IMR-90 (cell line): ENCODE data around the gene KHDRBS1. TPM values are rescaled to one million over a fixed set of nuclear protein-coding genes. Genes with fewer than 3 reads are reported as not detected.

Source experiments
- ATAC-seq: fragments of 200-7000 bp; cut with Tn5 transposase; 2 replicates; pipeline ENCODE4 v1.9.1; 2020; ENCODE audit warnings: low read depth, mild to moderate bottlenecking, moderate library complexity
- BruUV-seq: library from RNA; stranded (reverse); fragments of 400-500 nt; replicated peaks from 2 replicates; lab custom pipeline; 2021; lab: Mats Ljungman, UMichigan
- CTCF ChIA-PET: fragments of 300-600 bp; formaldehyde crosslinking; extraction: SDS; loops from one replicate; lab custom pipeline; 2021; ENCODE audit warnings: antibody characterized with exemption; lab: Yijun Ruan, JAX
- POLR2A ChIA-PET: fragments of 300-600 bp; sonication (Branson Sonifier 250); formaldehyde crosslinking; loops from one replicate; lab custom pipeline; 2022; ENCODE audit warnings: antibody characterized with exemption; ENCODE audit not compliant: unreplicated experiment; lab: Charles Lee
- DNase-seq: peaks from one replicate; pipeline ENCODE4 v3.0.0; 2013
- H2AFZ ChIP-seq: replicated peaks from 2 replicates; pipeline ENCODE3; 2013; ENCODE audit warnings: low read length, mild to moderate bottlenecking; ENCODE audit not compliant: poor library complexity
- H2AK5ac ChIP-seq: 2 replicates; pipeline ENCODE4 v1.6.1; 2013; ENCODE audit warnings: low read depth, low read length, inconsistent platforms
- H2AK9ac ChIP-seq: replicated peaks from 2 replicates; pipeline ENCODE3; 2013; ENCODE audit warnings: mild to moderate bottlenecking, low read depth, low read length, moderate library complexity; ENCODE audit not compliant: poor library complexity
- H2BK120ac ChIP-seq: 2 replicates; pipeline ENCODE4 v1.6.1; 2013; ENCODE audit warnings: low read depth, low read length, inconsistent platforms
- H2BK15ac ChIP-seq: 3 replicates; pipeline ENCODE4 v1.6.1; 2013; ENCODE audit warnings: low read depth, low read length, inconsistent platforms
- H2BK20ac ChIP-seq: 2 replicates; pipeline ENCODE4 v1.6.1; 2013; ENCODE audit warnings: low read depth, mild to moderate bottlenecking, inconsistent platforms, low read length, moderate library complexity
- H2BK5ac ChIP-seq: 2 replicates; pipeline ENCODE4 v1.6.1; 2013; ENCODE audit warnings: mild to moderate bottlenecking, low read depth, low read length, inconsistent platforms; ENCODE audit not compliant: poor library complexity, severe bottlenecking
- H3K14ac ChIP-seq: replicated peaks from 2 replicates; pipeline ENCODE4 v1.6.1; 2013; ENCODE audit warnings: low read depth, low read length, inconsistent platforms
- H3K18ac ChIP-seq: 2 replicates; pipeline ENCODE4 v1.6.1; 2013; ENCODE audit warnings: low read depth, low read length, control low read depth
- H3K23ac ChIP-seq: 2 replicates; pipeline ENCODE4 v1.6.1; 2013; ENCODE audit warnings: low read depth, low read length, inconsistent platforms
- H3K27ac ChIP-seq: 2 replicates; pipeline ENCODE4 v1.5.1; 2013; ENCODE audit warnings: mild to moderate bottlenecking, control low read depth, low read length; ENCODE audit not compliant: insufficient read depth
- H3K27me3 ChIP-seq: 2 replicates; pipeline ENCODE4 v1.6.1; 2013; ENCODE audit warnings: low read length; ENCODE audit not compliant: control insufficient read depth, insufficient read depth
- H3K36me3 ChIP-seq: 2 replicates; pipeline ENCODE4 v1.6.1; 2013; ENCODE audit warnings: low read length, mixed read lengths; ENCODE audit not compliant: control insufficient read depth, insufficient read depth
- H3K4ac ChIP-seq: 2 replicates; pipeline ENCODE4 v1.6.1; 2013; ENCODE audit warnings: low read depth, low read length, inconsistent platforms
- H3K4me1 ChIP-seq: 2 replicates; pipeline ENCODE4 v1.6.1; 2013; ENCODE audit warnings: low read length, mixed read lengths; ENCODE audit not compliant: control insufficient read depth, insufficient read depth
- H3K4me2 ChIP-seq: 2 replicates; pipeline ENCODE4 v1.6.1; 2013; ENCODE audit warnings: low read depth, mild to moderate bottlenecking, control low read depth, low read length, moderate library complexity
- H3K4me3 ChIP-seq: 2 replicates; pipeline ENCODE4 v1.5.1; 2013; ENCODE audit warnings: low read depth, mild to moderate bottlenecking, control low read depth, low read length, moderate library complexity; ENCODE audit not compliant: insufficient read depth
- H3K56ac ChIP-seq: 2 replicates; pipeline ENCODE4 v1.6.1; 2013; ENCODE audit warnings: low read length, inconsistent platforms; ENCODE audit not compliant: insufficient read depth; ENCODE audit errors: extremely low read depth
- H3K79me1 ChIP-seq, 2 experiments: 2 replicates each; pipeline ENCODE4 v1.6.1; 2013; ENCODE audit warnings: low read length in 2 of 2, inconsistent platforms in 1 of 2, low read depth in 1 of 2
- H3K9ac ChIP-seq: 2 replicates; pipeline ENCODE4 v1.6.1; 2013; ENCODE audit warnings: low read depth, low read length, control low read depth
- H3K9me1 ChIP-seq: 2 replicates; pipeline ENCODE4 v1.6.1; 2013; ENCODE audit warnings: low read length, inconsistent platforms; ENCODE audit not compliant: insufficient read depth
- H3K9me3 ChIP-seq: 2 replicates; pipeline ENCODE4 v1.6.1; 2013; ENCODE audit warnings: low read length; ENCODE audit not compliant: control insufficient read depth, insufficient read depth
- H4K20me1 ChIP-seq: 2 replicates; pipeline ENCODE4 v1.6.1; 2013; ENCODE audit warnings: low read length, inconsistent platforms; ENCODE audit not compliant: insufficient read depth
- H4K5ac ChIP-seq: 2 replicates; pipeline ENCODE4 v1.6.1; 2013; ENCODE audit warnings: mild to moderate bottlenecking, low read depth, low read length, control low read depth
- H4K8ac ChIP-seq, 2 experiments: 2 replicates each; pipeline ENCODE4 v1.6.1; 2013; ENCODE audit warnings: low read depth in 2 of 2, low read length in 2 of 2, control low read depth in 1 of 2, inconsistent platforms in 1 of 2
- H4K91ac ChIP-seq: 2 replicates; pipeline ENCODE4 v1.6.1; 2013; ENCODE audit warnings: low read depth, low read length, inconsistent platforms; ENCODE audit not compliant: insufficient read depth
- BHLHE40 ChIP-seq: fragments of 150-350 bp; IDR thresholded peaks from 2 replicates; pipeline ENCODE4 v1.6.1; 2016; ENCODE audit warnings: mild to moderate bottlenecking, low read depth, low read length
- CEBPB ChIP-seq: IDR thresholded peaks from 2 replicates; pipeline ENCODE4 v1.6.1; 2012; ENCODE audit warnings: low read depth, low read length, improper control_type of control experiment
- CHD1 ChIP-seq: IDR thresholded peaks from 2 replicates; pipeline ENCODE4 v1.6.1; 2012; ENCODE audit warnings: low read depth, low read length, improper control_type of control experiment
- MXI1 ChIP-seq: IDR thresholded peaks from 2 replicates; pipeline ENCODE4 v1.6.1; 2012; ENCODE audit warnings: low read depth, mild to moderate bottlenecking, low read length, moderate library complexity, borderline replicate concordance
- NFE2L2 ChIP-seq: fragments of 150-350 bp; IDR thresholded peaks from 2 replicates; pipeline ENCODE4 v1.6.1; 2016; ENCODE audit warnings: low read depth, mild to moderate bottlenecking, low read length
- POLR2A ChIP-seq: IDR thresholded peaks from 2 replicates; pipeline ENCODE4 v1.6.1; 2012; ENCODE audit warnings: mild to moderate bottlenecking, low read depth, low read length
- RCOR1 ChIP-seq: IDR thresholded peaks from 2 replicates; pipeline ENCODE4 v1.6.1; 2012; ENCODE audit warnings: mild to moderate bottlenecking, low read length, improper control_type of control experiment; ENCODE audit not compliant: insufficient replicate concordance
- RFX5 ChIP-seq: IDR thresholded peaks from 2 replicates; pipeline ENCODE4 v1.8.0; 2012; ENCODE audit warnings: low read depth, mild to moderate bottlenecking, low read length, moderate library complexity
- WGBS, 2 experiments: methylation state at CpG; one replicate each; pipeline versions ENCODE4 v1.1.5 to v1.1.7; 2013; ENCODE audit warnings: missing lambda C conversion rate in 2 of 2; ENCODE audit not compliant: insufficient read length in 1 of 2; ENCODE audit errors: extremely low coverage in 2 of 2; 5-methylcytosine and 5-hydroxymethylcytosine counted together
- dilution Hi-C: fragments of 300-500 bp; cut with HindIII; formaldehyde crosslinking; loops from one replicate; pipeline ENCODE4 v1.14.3; 2018; ENCODE audit warnings: low sequenced_read_pairs; ENCODE audit not compliant: unreplicated experiment
- in situ Hi-C: fragments of 300-500 bp; cut with MboI; formaldehyde crosslinking; loops from 3 replicates; pipeline ENCODE4 v1.14.3; 2019; ENCODE audit warnings: low sequenced_read_pairs, inconsistent platforms, mixed read lengths
- intact Hi-C: fragments of 100-400 bp; cut with micrococcal nuclease; formaldehyde crosslinking; loops from 2 replicates; pipeline ENCODE4 v1.10.0; 2022
- polyA plus RNA-seq, 3 experiments: library from polyadenylated mRNA; depleted of rRNA; stranded (reverse); fragments of >200 nt; gene quantifications; 2 replicates each; pipeline ENCODE4 v1.2.3, GENCODE V29; 2012; ENCODE audit warnings: low replicate concordance in 1 of 3
- total RNA-seq: library from RNA; depleted of rRNA; stranded (reverse); fragments of >200 nt; gene quantifications from 2 replicates; pipeline ENCODE4 v1.2.3, GENCODE V29; 2012
- TF ChIP-seq, protein P1 (sequence below): fragments of 150-350 bp; IDR thresholded peaks from 2 replicates; pipeline ENCODE4 v1.6.1; 2016; ENCODE audit warnings: low read depth, mild to moderate bottlenecking, low read length, moderate library complexity, borderline replicate concordance

Gene KHDRBS1
- total and polyA plus RNA-seq, 2 of the 4 experiments (the other 2 are of a cell fraction), result 33.7 to 67.6 TPM

DNA sequence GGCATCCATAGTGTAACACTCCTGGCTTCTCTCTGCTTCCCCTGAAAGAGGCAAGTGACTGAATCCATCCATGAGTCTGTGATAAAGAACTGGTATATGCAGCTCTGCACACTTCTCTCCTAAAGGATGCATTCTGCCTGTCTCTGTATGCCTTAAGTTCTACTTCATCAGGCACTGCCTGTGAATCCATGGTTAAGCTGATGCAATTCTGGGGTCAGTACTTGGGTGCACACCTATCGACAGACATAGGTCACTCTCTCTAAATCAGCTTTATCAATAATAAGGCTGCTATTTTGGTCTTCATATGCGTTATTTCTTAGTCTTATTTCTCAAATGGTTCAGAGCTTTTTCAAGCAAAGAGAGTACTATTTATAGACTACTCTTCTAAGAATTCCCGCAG lies 42.8 kb upstream of the KHDRBS1 start:
- Histone ChIP-seq H3K56ac (no peak overlapping the region; the same call in 1 of the 2 replicates), H3K27ac (no peak overlapping the region), H4K5ac (no peak overlapping the region), H3K27me3 (peaks cover 8% of the 10 kb centered on the region), H2AK9ac (no peak overlapping the region), H4K8ac (no peak overlapping the region), H3K4ac (no peak overlapping the region), H3K4me1 (no peaks in the 10 kb centered on the region), H3K36me3 (no peaks in the 10 kb centered on the region), H4K91ac (no peak overlapping the region), H3K4me3 (no peak overlapping the region), H3K9me1 (no peaks in the 10 kb centered on the region), H3K79me1 (no peaks in the 10 kb centered on the region), H3K23ac (0 out of 2 replicates have a peak overlapping the region, but pooled peaks have one; percentile 49), H2AK5ac (no peak overlapping the region), H2BK15ac (no peak overlapping the region), H3K9me3 (no peaks in the 10 kb centered on the region), H3K4me2 (no peak overlapping the region), H3K14ac (no peak overlapping the region), H4K20me1 (no peaks in the 10 kb centered on the region), H3K9ac (no peak overlapping the region), H3K18ac (no peak overlapping the region), H2BK120ac (no peak overlapping the region), H2BK5ac (no peak overlapping the region), H2AFZ (no peak overlapping the region), H2BK20ac (no peak overlapping the region)
- ATAC-seq (no peak), DNase-seq (no peak)
- intact Hi-C loops, result no loop called here
- POLR2A ChIA-PET, result no interaction called here
- in situ Hi-C loops, result no loop called here
- BruUV-seq, result no TSS peak
- dilution Hi-C loops, result no loop called here
- TF ChIP-seq RCOR1, result no peak
- TF ChIP-seq CEBPB, result no peak
- TF ChIP-seq CHD1, result no peak
- TF ChIP-seq, protein P1, sequence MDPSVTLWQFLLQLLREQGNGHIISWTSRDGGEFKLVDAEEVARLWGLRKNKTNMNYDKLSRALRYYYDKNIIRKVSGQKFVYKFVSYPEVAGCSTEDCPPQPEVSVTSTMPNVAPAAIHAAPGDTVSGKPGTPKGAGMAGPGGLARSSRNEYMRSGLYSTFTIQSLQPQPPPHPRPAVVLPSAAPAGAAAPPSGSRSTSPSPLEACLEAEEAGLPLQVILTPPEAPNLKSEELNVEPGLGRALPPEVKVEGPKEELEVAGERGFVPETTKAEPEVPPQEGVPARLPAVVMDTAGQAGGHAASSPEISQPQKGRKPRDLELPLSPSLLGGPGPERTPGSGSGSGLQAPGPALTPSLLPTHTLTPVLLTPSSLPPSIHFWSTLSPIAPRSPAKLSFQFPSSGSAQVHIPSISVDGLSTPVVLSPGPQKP, result no peak
- no peak for TF ChIP-seq MXI1
- no peak for TF ChIP-seq POLR2A
- TF ChIP-seq BHLHE40, result no peak
- no peak for TF ChIP-seq RFX5
- no peak for TF ChIP-seq NFE2L2
- CTCF ChIA-PET, result interaction anchor here (0.6 to 0.7 kb wide), 2 partner anchors 13 to 257 kb away, joined by 3 to 6 read pairs; no protein-coding TSS in a partner anchor
- WGBS, 2 experiments, result 83% methylated on average over 1 of the region's 3 CpGs; no CpG with 5 or more reads in 1 of the 2 experiments
